Measurements from ENCODE around the gene FRMD8. TPM values are rescaled to one million over a fixed set of nuclear protein-coding genes. Genes with fewer than 3 reads are reported as not detected.

The FRMD8 gene
- total RNA-seq, 4 donors from 2014 or later, result 96.5 to 226 (median 128) TPM

DNA sequence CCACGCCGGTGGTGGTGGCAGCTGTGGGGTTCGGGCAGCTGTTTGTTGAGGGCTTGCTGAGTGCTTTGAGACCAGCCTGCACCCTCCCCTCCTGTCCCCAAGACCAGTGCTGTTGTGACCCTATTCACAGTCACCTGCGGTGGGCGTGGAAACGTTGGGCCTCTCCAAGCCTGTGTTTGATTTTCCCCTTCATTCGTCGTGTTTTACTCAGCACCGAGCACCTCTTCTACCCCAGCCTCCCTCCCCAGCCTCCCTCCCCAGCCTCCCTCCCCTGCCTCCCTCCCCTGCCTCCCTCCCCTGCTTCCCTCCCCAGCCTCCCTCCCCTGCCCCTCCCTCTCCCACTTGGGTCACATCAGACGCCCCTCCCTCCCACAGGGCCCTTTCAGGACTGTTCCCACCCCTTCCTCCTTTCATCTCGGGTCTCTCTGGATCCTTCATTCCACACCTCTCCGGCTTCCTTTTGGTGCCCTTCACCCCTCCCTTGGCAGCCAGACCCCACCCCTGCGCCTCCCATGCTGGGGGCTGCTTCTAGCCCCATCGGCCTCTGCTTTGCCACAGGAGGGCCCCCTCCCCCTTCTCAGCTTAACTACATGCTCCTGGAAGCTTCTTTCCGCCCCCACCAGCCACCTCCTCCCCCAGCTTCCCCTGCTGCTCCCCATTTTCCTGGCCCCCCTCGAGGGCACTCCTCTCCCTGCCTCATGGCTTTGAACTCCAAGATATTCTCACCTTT lies 14.8 kb downstream of the FRMD8 start:
- H3K9me3 ChIP-seq, result no peaks in the 10 kb centered on the region
- H3K36me3 ChIP-seq, result peaks cover 0 to 100% (median 25%) of the 10 kb centered on the region in 3 donors
- no peaks in the 10 kb centered on the region for H3K27me3 ChIP-seq
- no peak overlapping the region for H3K4me3 ChIP-seq
- DNase-seq (ENCODE audit: low spot score in 2 of 2), result no peak
- no peak for TF ChIP-seq POLR2A (IDR thresholded peaks at IDR 0.05)
- no peak for TF ChIP-seq CTCF (IDR thresholded peaks at IDR 0.05)
- no peak for TF ChIP-seq EP300 (IDR thresholded peaks at IDR 0.05)
- 64 to 68% methylated on average over 16 of the region's 16 CpGs for whole genome bisulfite sequencing, 2 donors
- peaks cover 0 to 13% (median 3%) of the 10 kb centered on the region in 4 donors for H3K4me1 ChIP-seq
- H3K27ac ChIP-seq, result peak overlapping the region in 2 of 4 donors; percentile 58 to 67

- Histone ChIP-seq H3K27me3 (no peaks in the 10 kb centered on the region), H3K36me3 (peaks cover 0 to 100% (median 26%) of the 10 kb centered on the region in 3 donors), H3K4me3 (no peak overlapping the region), H3K4me1 (peaks cover 0 to 13% (median 3%) of the 10 kb centered on the region in 4 donors), H3K27ac (peak overlapping the region in 1 of 4 donors; percentile 15), H3K9me3 (no peaks in the 10 kb centered on the region)
- DNase-seq (ENCODE audit: low spot score in 2 of 2), result no peak
- WGBS, 2 donors, result 85 to 86% methylated on average over 10 of the region's 10 CpGs
- TF ChIP-seq POLR2A (IDR thresholded peaks at IDR 0.05) (no peak), EP300 (IDR thresholded peaks at IDR 0.05) (no peak), CTCF (IDR thresholded peaks at IDR 0.05) (no peak)
Measured at GRCh38 chr11:65401803-65402248, 15.4 kb downstream of the FRMD8 start.

- DNase-seq (ENCODE audit: low spot score in 2 of 2), result no peak
- peaks cover 0 to 99% (median 23%) of the 10 kb centered on the region in 3 donors for H3K36me3 ChIP-seq
- H3K9me3 ChIP-seq, result no peaks in the 10 kb centered on the region
- no peak for TF ChIP-seq POLR2A (IDR thresholded peaks at IDR 0.05)
- no peak for TF ChIP-seq CTCF (IDR thresholded peaks at IDR 0.05)
- no peak for TF ChIP-seq EP300 (IDR thresholded peaks at IDR 0.05)
- no peak overlapping the region for H3K4me3 ChIP-seq
- H3K4me1 ChIP-seq, result peaks cover 0 to 13% (median 3%) of the 10 kb centered on the region in 4 donors
- H3K27ac ChIP-seq, result no peak overlapping the region
- H3K27me3 ChIP-seq, result no peaks in the 10 kb centered on the region
- 83 to 90% methylated on average over 2 of the region's 2 CpGs for WGBS, 2 donors
Measured at GRCh38 chr11:65402790-65403189, 16.4 kb downstream of the FRMD8 start.

- no peak overlapping the region for H3K4me3 ChIP-seq
- DNase-seq (ENCODE audit: low spot score in 2 of 2), result no peak
- peaks cover 0 to 99% (median 23%) of the 10 kb centered on the region in 3 donors for H3K36me3 ChIP-seq
- TF ChIP-seq CTCF (IDR thresholded peaks at IDR 0.05), result no peak
- TF ChIP-seq POLR2A (IDR thresholded peaks at IDR 0.05), result no peak
- H3K9me3 ChIP-seq, result no peaks in the 10 kb centered on the region
- peak overlapping the region in 3 of 4 donors; percentile 1 to 43 (median 32) for H3K27ac ChIP-seq
- no peaks in the 10 kb centered on the region for H3K27me3 ChIP-seq
- peaks cover 0 to 13% (median 3%) of the 10 kb centered on the region in 4 donors for H3K4me1 ChIP-seq
- 61 to 75% methylated on average over 9 to 12 of the region's 12 CpGs for WGBS, 2 donors
Measured at GRCh38 chr11:65403607-65404121, 17.2 kb downstream of the FRMD8 start.

GRCh38 chr11:65404210-65404609 lies 17.8 kb downstream of the FRMD8 start:
- Histone ChIP-seq H3K36me3 (peaks cover 0 to 99% (median 26%) of the 10 kb centered on the region in 3 donors), H3K9me3 (no peaks in the 10 kb centered on the region), H3K27me3 (no peaks in the 10 kb centered on the region), H3K27ac (peak overlapping the region in 2 of 4 donors; percentile 32 to 43), H3K4me1 (peaks cover 0 to 13% (median 3%) of the 10 kb centered on the region in 4 donors), H3K4me3 (no peak overlapping the region)
- TF ChIP-seq POLR2A (IDR thresholded peaks at IDR 0.05), result no peak
- TF ChIP-seq CTCF (IDR thresholded peaks at IDR 0.05), result no peak
- TF ChIP-seq EP300 (IDR thresholded peaks at IDR 0.05), result no peak
- WGBS, 2 donors, result 68 to 88% methylated on average over 13 of the region's 13 CpGs
- no peak for DNase-seq (ENCODE audit: low spot score in 2 of 2)
